Mesendoderm (in vitro differentiated cells): ENCODE data around the gene HSP90AA1.
"Not testable (repeated sequence)": the region's sequence is repeated elsewhere in the genome, so short reads cannot be mapped to it uniquely, and the experiment has no call there.

Experiments
- DNase-seq: peaks from one replicate; pipeline ENCODE4 v3.0.0; 2013
- H2AK5ac ChIP-seq: 2 replicates; pipeline ENCODE4 v1.6.1; 2013; ENCODE audit warnings: low read length, inconsistent platforms
- H2BK120ac ChIP-seq: 2 replicates; pipeline ENCODE4 v1.6.1; 2013; ENCODE audit warnings: low read depth, mild to moderate bottlenecking, low read length, moderate library complexity, mixed read lengths
- H2BK15ac ChIP-seq: replicated peaks from 2 replicates; pipeline ENCODE4 v1.6.1; 2013; ENCODE audit warnings: low read depth, mild to moderate bottlenecking, moderate library complexity
- H2BK5ac ChIP-seq: 2 replicates; pipeline ENCODE4 v1.6.1; 2013; ENCODE audit warnings: low read length, inconsistent platforms
- H3K18ac ChIP-seq: 2 replicates; pipeline ENCODE4 v1.6.1; 2013; ENCODE audit warnings: mild to moderate bottlenecking, low read length, mixed read lengths
- H3K23ac ChIP-seq: one replicate; pipeline ENCODE4 v1.6.1; 2013; ENCODE audit warnings: low read length
- H3K27ac ChIP-seq: 2 replicates; pipeline ENCODE4 v1.5.1; 2013; ENCODE audit warnings: low read depth, mild to moderate bottlenecking, inconsistent platforms, low read length, moderate library complexity
- H3K27me3 ChIP-seq: 2 replicates; pipeline ENCODE4 v1.6.1; 2013; ENCODE audit warnings: low read length, control low read depth, mild to moderate bottlenecking, inconsistent platforms; ENCODE audit not compliant: insufficient read depth, poor library complexity
- H3K36me3 ChIP-seq: 2 replicates; pipeline ENCODE4 v1.6.1; 2013; ENCODE audit warnings: low read length, inconsistent platforms; ENCODE audit not compliant: control insufficient read depth, insufficient read depth
- H3K4ac ChIP-seq: one replicate; pipeline ENCODE4 v1.6.1; 2013; ENCODE audit warnings: low read depth, mild to moderate bottlenecking, low read length, moderate library complexity
- H3K4me1 ChIP-seq: 2 replicates; pipeline ENCODE4 v1.6.1; 2013; ENCODE audit warnings: low read depth, low read length, inconsistent platforms; ENCODE audit not compliant: control insufficient read depth
- H3K4me2 ChIP-seq: 2 replicates; pipeline ENCODE4 v1.6.1; 2013; ENCODE audit warnings: low read length
- H3K4me3 ChIP-seq: 2 replicates; pipeline ENCODE4 v1.5.1; 2013; ENCODE audit warnings: mild to moderate bottlenecking, low read length
- H3K56ac ChIP-seq: one replicate; pipeline ENCODE4 v1.6.1; 2013; ENCODE audit warnings: low read length
- H3K79me1 ChIP-seq: 2 replicates; pipeline ENCODE4 v1.6.1; 2013; ENCODE audit warnings: low read length, inconsistent platforms
- H3K79me2 ChIP-seq: 2 replicates; pipeline ENCODE4 v1.6.1; 2013; ENCODE audit warnings: mild to moderate bottlenecking, low read length; ENCODE audit not compliant: control insufficient read depth, insufficient read depth
- H3K9ac ChIP-seq: 2 replicates; pipeline ENCODE4 v1.6.1; 2013; ENCODE audit warnings: low read length, inconsistent platforms
- H4K5ac ChIP-seq: one replicate; pipeline ENCODE4 v1.6.1; 2013; ENCODE audit warnings: low read length
- H4K8ac ChIP-seq: one replicate; pipeline ENCODE4 v1.6.1; 2013; ENCODE audit warnings: low read depth, mild to moderate bottlenecking, control low read depth, low read length, moderate library complexity
- WGBS: extraction: QIAGEN DNeasy Blood & Tissue Kit; methylation state at CpG from one replicate; pipeline ENCODE4 v1.1.7; 2013; ENCODE audit warnings: low lambda C conversion rate, missing lambda C conversion rate; ENCODE audit not compliant: insufficient coverage; ENCODE audit errors: extremely low coverage; 5-methylcytosine and 5-hydroxymethylcytosine counted together

HSP90AA1 gene

DNA sequence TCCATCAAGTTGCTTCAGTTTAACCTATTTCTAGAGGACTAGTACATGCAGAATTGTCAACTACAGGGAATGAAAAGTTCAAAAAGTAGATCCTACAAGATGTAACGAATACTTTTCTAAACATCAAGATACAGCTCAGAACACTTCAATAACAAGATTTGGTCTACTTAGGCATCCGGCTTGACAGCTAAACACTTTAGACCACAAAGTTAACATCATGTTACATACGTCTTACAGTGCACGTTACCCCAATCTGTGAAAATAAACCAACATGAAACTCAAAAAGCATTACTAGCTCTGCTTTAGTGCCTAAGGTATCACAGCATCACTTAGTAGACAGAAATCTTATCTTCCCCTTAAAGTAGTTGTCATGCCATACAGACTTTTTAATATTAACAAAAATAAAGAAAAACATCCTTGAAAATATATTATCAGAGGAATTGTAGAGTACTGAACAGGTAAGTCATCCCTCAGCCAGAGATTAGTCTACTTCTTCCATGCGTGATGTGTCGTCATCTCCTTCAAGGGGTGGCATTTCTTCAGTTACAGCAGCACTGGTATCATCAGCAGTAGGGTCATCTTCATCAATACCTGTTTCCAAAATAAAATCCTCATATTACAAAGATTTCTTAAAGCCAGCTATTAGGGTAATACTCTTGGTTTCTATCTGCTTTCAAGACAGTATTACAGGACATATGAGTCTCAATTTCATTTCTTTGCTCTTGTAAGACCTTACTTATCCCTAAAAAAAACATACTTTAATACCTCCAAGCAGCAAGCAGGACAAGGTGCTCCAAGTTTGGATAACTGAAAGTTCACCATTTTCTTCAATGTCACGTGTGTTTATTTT is 5.4 kb downstream of the HSP90AA1 start:
- H3K4me3 ChIP-seq, result no peak overlapping the region
- no peak overlapping the region for H4K8ac ChIP-seq
- H3K27ac ChIP-seq, result no peak overlapping the region
- no peak for DNase-seq
- H3K79me2 ChIP-seq, result peaks cover 33% of the 10 kb centered on the region
- H3K27me3 ChIP-seq, result no peaks in the 10 kb centered on the region
- no peak overlapping the region for H2BK120ac ChIP-seq
- peaks cover 11% of the 10 kb centered on the region for H3K79me1 ChIP-seq
- H3K23ac ChIP-seq, result no peak overlapping the region
- H3K4me2 ChIP-seq, result no peak overlapping the region
- no peak overlapping the region for H2BK5ac ChIP-seq
- no peak overlapping the region for H3K9ac ChIP-seq
- no peak overlapping the region for H2BK15ac ChIP-seq
- H2AK5ac ChIP-seq, result no peak overlapping the region
- peaks cover 3% of the 10 kb centered on the region for H3K4me1 ChIP-seq
- no peak overlapping the region for H3K4ac ChIP-seq
- peaks cover 34% of the 10 kb centered on the region for H3K36me3 ChIP-seq
- no peak overlapping the region for H3K56ac ChIP-seq
- no peak overlapping the region for H3K18ac ChIP-seq
- no peak overlapping the region for H4K5ac ChIP-seq
- WGBS, result no CpG with 5 or more reads among the region's 7 CpGs

DNA sequence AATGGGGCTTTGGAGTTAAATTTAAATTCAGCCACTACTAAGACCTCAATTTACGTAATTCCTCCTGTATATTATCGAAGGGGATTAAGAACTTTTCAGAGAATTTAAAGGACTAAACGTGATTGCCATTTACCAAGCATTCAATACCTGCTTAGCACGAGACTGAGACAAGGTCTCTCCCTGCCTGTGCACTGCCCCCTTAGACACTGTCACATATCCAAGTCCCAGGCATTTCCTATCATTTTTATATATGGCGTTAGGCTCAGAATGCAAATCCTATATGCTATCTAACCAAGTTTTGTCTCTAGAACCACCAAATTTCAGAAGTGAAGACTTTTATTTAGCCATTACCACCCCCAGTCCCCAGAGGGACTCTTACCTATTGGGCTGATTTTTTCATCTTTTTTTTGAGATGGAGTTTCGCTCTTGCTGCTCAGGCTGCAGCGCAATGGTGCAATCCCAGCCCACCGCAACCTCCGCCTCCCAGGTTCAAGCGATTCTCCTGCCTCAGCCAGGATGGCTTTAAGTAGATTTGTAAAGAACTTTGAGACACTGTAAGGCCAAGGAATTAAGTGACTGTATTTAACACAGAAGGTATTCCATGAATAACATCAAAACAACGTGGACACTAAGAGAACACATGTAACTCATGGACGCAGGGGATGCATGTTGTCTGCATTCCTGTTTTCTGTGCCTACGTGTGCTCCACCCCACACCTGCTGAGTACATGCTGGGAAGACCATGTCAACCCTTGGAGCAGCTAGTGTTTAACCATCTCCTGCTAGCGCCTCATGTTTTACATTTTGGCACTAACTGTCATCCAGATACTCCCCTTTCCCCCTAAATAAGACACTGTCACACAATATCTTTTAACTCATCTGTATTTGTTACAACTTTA is 6.4 kb downstream of the HSP90AA1 start:
- H2BK120ac ChIP-seq, result no peak overlapping the region
- no peak overlapping the region for H3K56ac ChIP-seq
- H3K36me3 ChIP-seq, result peaks cover 31% of the 10 kb centered on the region
- no peak overlapping the region for H2BK15ac ChIP-seq
- H3K79me2 ChIP-seq, result peaks cover 23% of the 10 kb centered on the region
- peaks cover 3% of the 10 kb centered on the region for H3K4me1 ChIP-seq
- H2BK5ac ChIP-seq, result no peak overlapping the region
- H4K5ac ChIP-seq, result no peak overlapping the region
- DNase-seq, result no peak
- no peak overlapping the region for H3K18ac ChIP-seq
- H3K4me2 ChIP-seq, result no peak overlapping the region
- H3K27me3 ChIP-seq, result no peaks in the 10 kb centered on the region
- no peak overlapping the region for H3K23ac ChIP-seq
- WGBS, result no CpG with 5 or more reads among the region's 14 CpGs
- no peak overlapping the region for H3K4ac ChIP-seq
- H3K79me1 ChIP-seq, result peaks cover 11% of the 10 kb centered on the region
- no peak overlapping the region for H3K27ac ChIP-seq
- H2AK5ac ChIP-seq, result no peak overlapping the region
- H4K8ac ChIP-seq, result no peak overlapping the region
- no peak overlapping the region for H3K4me3 ChIP-seq
- no peak overlapping the region for H3K9ac ChIP-seq

DNA sequence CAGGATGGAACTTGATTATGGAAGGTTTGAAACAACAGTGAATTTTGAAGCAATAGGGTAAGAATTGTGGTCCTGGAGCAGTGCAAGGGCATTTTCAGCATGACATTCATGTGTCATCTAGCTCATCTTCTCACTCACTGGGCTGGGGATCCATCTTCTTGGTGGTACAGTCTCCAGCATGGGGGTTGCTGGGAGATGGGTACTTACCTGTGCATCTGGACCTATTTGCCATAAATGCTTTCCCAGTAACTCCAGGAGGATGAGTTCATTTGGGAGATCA is 7.2 kb downstream of the HSP90AA1 start:
- H3K27ac ChIP-seq, result no peak overlapping the region
- H3K4me1 ChIP-seq, result no peaks in the 10 kb centered on the region
- H3K9ac ChIP-seq, result no peak overlapping the region
- peaks cover 9% of the 10 kb centered on the region for H3K79me1 ChIP-seq
- H3K27me3 ChIP-seq, result no peaks in the 10 kb centered on the region
- H3K36me3 ChIP-seq, result peaks cover 27% of the 10 kb centered on the region
- no peak overlapping the region for H3K56ac ChIP-seq
- H4K8ac ChIP-seq, result no peak overlapping the region
- H3K23ac ChIP-seq, result no peak overlapping the region
- H4K5ac ChIP-seq, result no peak overlapping the region
- H3K18ac ChIP-seq, result no peak overlapping the region
- H3K79me2 ChIP-seq, result peaks cover 15% of the 10 kb centered on the region
- no peak overlapping the region for H3K4me2 ChIP-seq
- no peak overlapping the region for H3K4ac ChIP-seq
- no peak overlapping the region for H3K4me3 ChIP-seq
- H2BK120ac ChIP-seq, result no peak overlapping the region
- no peak overlapping the region for H2BK5ac ChIP-seq
- no peak for DNase-seq
- H2BK15ac ChIP-seq, result no peak overlapping the region
- no peak overlapping the region for H2AK5ac ChIP-seq

DNA sequence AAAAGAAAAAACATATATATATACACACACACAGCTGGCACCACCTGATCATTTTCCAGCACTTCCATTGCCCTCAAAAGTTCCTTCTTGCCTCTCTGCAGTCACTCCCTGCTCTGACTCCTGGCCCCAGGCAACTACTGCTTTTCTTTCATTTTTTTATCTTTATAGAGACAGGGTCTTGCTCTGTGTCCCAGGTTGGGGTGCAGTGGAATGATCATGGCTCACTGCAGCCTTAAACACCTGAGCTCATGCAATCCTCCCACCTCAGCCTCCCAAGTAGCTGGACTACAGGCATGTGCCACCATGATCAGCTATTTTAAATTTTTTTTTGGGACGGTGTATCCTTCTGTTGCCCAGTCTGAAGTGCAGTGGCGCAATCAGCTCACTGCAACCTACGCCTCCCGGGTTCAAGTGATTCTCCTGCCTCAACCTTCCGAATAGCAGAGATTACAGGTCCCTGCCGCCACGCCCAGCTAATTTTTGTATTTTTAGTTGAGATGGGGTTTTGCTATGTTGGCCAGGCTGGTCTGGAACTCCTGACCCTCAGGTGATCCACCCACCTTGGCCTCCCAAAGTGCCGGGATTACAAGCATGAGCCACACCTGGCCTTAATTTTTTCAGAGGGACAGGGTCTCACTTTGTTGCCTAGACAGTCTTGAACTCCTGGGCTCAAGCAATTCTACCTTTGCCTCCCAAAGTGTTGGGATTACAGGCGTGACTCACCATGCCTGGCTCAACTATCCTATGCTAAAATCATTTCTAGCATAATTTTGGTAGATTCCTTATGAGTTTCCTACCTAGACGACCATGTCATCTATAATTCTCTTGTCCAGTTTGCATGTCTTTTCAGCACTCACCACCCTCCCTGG is 7.8 kb downstream of the HSP90AA1 start:
- H2BK15ac ChIP-seq, result no peak overlapping the region
- H3K27me3 ChIP-seq, result no peaks in the 10 kb centered on the region
- H3K4ac ChIP-seq, result no peak overlapping the region
- no peak overlapping the region for H3K4me2 ChIP-seq
- no peaks in the 10 kb centered on the region for H3K4me1 ChIP-seq
- no peak overlapping the region for H4K5ac ChIP-seq
- H2AK5ac ChIP-seq, result no peak overlapping the region
- H3K9ac ChIP-seq, result no peak overlapping the region
- no peak for DNase-seq
- peaks cover 27% of the 10 kb centered on the region for H3K36me3 ChIP-seq
- WGBS, result no CpG with 5 or more reads among the region's 10 CpGs
- H2BK5ac ChIP-seq, result no peak overlapping the region
- no peak overlapping the region for H3K56ac ChIP-seq
- no peak overlapping the region for H3K4me3 ChIP-seq
- peaks cover 9% of the 10 kb centered on the region for H3K79me1 ChIP-seq
- H3K23ac ChIP-seq, result no peak overlapping the region
- no peak overlapping the region for H3K27ac ChIP-seq
- no peak overlapping the region for H4K8ac ChIP-seq
- no peak overlapping the region for H3K18ac ChIP-seq
- H2BK120ac ChIP-seq, result no peak overlapping the region
- H3K79me2 ChIP-seq, result peaks cover 10% of the 10 kb centered on the region

DNA sequence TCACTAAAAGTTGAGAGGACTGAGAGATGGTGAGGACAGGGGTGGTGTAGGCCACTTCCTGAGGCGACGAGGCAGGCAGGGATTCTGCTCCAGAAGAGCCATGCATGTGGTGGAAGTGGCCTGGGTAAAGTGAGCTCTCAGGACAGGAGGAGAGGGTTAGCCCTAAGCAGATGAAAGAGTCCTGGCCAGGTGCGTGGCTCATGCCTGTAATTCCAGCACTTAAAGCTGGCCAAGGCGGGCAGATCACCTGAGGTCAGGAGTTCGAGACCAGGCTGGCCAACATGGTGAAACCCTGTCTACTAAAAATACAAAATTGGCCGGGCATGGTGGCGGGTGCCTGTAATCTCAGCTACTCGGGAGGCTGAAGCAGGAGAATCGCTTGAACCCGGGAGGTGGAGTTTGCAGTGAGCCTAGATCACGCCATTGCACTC is 8.5 kb downstream of the HSP90AA1 start:
- H4K5ac ChIP-seq, H2BK5ac ChIP-seq, H3K27me3 ChIP-seq, H3K4ac ChIP-seq, H3K4me1 ChIP-seq, H2BK120ac ChIP-seq, H2BK15ac ChIP-seq, DNase-seq, H3K4me3 ChIP-seq, H3K79me2 ChIP-seq, H3K4me2 ChIP-seq, H3K23ac ChIP-seq, H4K8ac ChIP-seq, H2AK5ac ChIP-seq, H3K27ac ChIP-seq, H3K79me1 ChIP-seq, H3K56ac ChIP-seq, H3K18ac ChIP-seq, H3K9ac ChIP-seq: not testable (repeated sequence)
- no CpG with 5 or more reads among the region's 11 CpGs for WGBS
- peaks cover 24% of the 10 kb centered on the region for H3K36me3 ChIP-seq
